ENCODE measurements around the gene TNFSF8. TPM values are rescaled to one million over a fixed set of nuclear protein-coding genes. Genes with fewer than 3 reads are reported as not detected.

TNFSF8 gene
- total RNA-seq, 1 experiment from 2014 or later = not detected

DNA sequence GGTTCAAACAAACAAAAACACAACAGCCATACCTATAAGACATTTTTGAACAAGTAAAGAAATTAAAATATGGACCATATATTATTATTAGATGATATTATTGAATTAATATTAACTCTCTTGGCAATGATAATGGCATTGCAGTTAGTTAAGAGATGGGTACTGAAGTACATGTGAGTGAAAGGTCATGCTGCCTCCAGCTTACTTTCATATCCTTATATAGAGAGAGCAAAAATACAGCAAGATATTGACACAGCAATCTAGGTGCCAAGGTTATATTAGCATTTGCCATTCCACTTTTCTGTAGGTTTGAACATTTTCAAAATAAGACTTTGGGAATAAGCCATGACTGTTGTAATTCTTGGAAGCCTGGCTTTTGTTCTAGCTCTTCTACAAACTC is 6.1 kb downstream of the TNFSF8 start:
- Histone ChIP-seq H3K4me3 (no peak overlapping the region), H3K9me3 (replicated peaks) (no peaks in the 10 kb centered on the region), H3K27me3 (0 out of 2 replicates have a peak, but pooled peaks cover 3% of the 10 kb centered on the region), H3K27ac (no peak overlapping the region), H3K36me3 (no peaks in the 10 kb centered on the region), H3K4me1 (no peaks in the 10 kb centered on the region)
- DNase-seq = no peak

DNA sequence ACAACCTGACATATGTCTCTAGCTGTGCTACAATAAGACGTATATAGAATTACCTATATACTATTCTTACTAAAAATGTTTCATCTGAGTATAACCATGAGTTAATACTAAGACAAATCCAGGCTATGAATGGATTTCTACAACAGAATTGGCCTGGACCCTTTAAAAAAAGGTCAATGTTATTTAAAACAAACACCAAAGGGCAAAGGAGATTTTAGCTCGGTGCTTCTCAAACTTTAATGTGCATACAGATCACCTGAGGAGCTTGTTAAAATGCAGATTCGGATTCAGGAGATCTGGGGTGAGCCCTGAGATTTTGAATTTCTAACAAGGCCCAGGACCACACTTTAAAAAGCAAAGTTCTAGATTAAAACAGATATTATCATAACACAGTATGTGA is 6.5 kb downstream of the TNFSF8 start:
- no peaks in the 10 kb centered on the region for H3K36me3 ChIP-seq
- H3K27me3 ChIP-seq = 0 out of 2 replicates have a peak, but pooled peaks cover 3% of the 10 kb centered on the region
- no peak overlapping the region for H3K4me3 ChIP-seq
- H3K27ac ChIP-seq = no peak overlapping the region
- H3K4me1 ChIP-seq = no peaks in the 10 kb centered on the region
- H3K9me3 ChIP-seq (replicated peaks) = no peaks in the 10 kb centered on the region
- no peak for DNase-seq

DNA sequence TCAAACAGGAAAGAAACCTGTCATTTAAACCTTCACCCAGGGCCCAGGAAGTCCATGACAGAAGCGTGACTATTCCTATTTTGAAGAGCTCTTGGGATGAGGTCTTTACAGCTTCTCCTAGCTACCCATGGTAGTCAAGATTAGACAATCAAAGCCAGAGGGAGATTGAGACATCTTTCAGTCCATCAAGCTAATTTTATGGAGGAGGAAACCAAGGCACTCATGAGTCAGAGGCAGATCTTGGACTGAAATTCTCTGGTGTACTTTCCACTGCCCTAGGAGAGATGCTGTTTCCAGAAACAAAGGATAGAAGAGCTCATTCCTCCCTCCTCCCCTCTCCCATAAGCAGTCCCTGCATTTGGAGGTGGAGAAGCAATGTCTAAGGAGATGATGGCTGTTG is 9.2 kb downstream of the TNFSF8 start:
- DNase-seq = no peak
- no peaks in the 10 kb centered on the region for H3K4me1 ChIP-seq
- no peaks in the 10 kb centered on the region for H3K36me3 ChIP-seq
- H3K27ac ChIP-seq = no peak overlapping the region
- no peaks in the 10 kb centered on the region for H3K27me3 ChIP-seq
- no peaks in the 10 kb centered on the region for H3K9me3 ChIP-seq (replicated peaks)
- H3K4me3 ChIP-seq = no peak overlapping the region

DNA sequence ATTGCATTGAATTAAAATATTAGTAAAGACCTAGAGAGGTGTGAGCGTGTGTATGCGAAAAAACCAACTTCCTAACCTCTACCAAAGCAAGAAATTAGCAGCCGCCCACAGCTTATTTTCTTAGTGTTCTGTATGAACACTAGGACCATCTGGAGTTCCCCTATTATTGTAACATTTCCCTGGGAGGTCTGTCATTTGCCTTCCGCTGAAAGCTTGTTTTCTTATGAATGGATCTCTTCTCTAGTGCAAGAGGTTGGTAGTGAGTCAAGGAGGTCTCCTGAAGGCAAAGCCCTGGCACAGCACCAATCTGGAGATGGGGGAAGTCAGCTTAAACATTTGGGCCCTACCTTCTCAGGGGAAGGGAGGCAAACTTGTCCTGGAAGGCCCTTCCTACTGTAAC is 10.8 kb downstream of the TNFSF8 start:
- H3K4me1 ChIP-seq = no peaks in the 10 kb centered on the region
- no peak overlapping the region for H3K27ac ChIP-seq
- H3K27me3 ChIP-seq = no peaks in the 10 kb centered on the region
- peak in 1 of 2 experiments; percentile 12 for DNase-seq
- H3K4me3 ChIP-seq = no peak overlapping the region
- H3K9me3 ChIP-seq (replicated peaks) = no peaks in the 10 kb centered on the region
- no peaks in the 10 kb centered on the region for H3K36me3 ChIP-seq

DNA sequence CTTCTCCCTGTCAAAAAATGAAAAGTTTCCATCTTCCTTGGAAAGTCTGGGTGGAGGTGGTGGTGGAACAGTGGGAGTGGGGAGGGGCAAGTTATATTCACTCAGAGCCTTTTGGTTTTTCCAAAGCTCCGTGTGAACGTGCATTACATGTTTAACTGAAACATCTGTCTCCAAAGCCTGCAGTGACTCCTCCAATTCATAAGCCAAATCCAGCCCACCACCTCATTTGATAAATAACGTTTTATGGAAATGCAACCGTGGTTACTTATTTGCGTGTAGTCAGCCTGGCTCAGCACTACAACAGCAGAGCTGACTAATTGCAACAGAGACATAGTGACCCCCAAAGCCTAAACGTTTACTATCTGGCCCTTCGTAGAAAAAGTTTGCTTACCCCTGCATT is 13.9 kb downstream of the TNFSF8 start:
- no peak overlapping the region for H3K4me3 ChIP-seq
- no peaks in the 10 kb centered on the region for H3K36me3 ChIP-seq
- H3K27ac ChIP-seq = no peak overlapping the region
- H3K9me3 ChIP-seq (replicated peaks) = no peaks in the 10 kb centered on the region
- H3K4me1 ChIP-seq = no peaks in the 10 kb centered on the region
- H3K27me3 ChIP-seq = no peaks in the 10 kb centered on the region
- DNase-seq = no peak

DNA sequence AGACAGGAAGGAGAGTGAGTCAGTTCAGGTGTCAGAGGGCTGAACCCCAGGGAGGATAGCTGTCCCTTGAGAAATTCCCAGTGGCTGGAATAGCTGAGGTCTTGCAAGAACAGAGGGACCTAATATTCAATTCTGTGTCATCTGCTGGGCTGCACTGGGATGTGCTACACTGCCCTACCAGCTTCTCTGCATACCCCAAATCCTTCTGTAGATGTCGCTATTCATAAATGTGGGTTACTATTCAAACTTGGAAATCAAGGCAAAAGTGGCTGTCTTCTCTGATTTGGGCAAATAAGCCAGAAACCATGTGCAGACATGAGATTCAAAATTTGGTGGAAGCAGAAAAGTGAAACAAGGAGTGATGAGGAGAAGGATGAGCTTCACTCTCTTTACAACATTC is 16.3 kb downstream of the TNFSF8 start:
- Histone ChIP-seq H3K36me3 (no peaks in the 10 kb centered on the region), H3K4me3 (no peak overlapping the region), H3K4me1 (peaks cover 17% of the 10 kb centered on the region), H3K27me3 (no peaks in the 10 kb centered on the region), H3K9me3 (replicated peaks) (no peaks in the 10 kb centered on the region), H3K27ac (no peak overlapping the region)
- DNase-seq = no peak

DNA sequence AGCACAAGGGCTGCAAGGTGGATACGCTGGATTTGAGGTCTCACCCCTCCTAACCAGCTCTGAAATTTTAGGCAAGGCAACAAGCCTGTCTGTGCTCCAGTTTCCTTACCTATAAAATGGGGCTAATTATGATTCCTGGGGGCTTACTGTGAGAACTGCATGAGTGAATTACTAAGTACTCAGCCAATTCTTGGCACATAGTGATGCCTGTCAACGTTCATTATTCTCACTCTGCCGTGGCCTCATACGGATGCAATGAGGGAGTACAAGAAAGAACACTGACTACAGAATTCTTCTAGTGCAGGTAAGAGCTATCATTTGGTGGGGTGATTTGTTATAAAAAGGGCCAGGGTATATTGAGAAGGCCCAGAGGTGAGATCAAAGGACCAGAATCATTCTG is 16.7 kb downstream of the TNFSF8 start:
- Histone ChIP-seq H3K9me3 (replicated peaks) (no peaks in the 10 kb centered on the region), H3K27me3 (no peaks in the 10 kb centered on the region), H3K4me3 (no peak overlapping the region), H3K36me3 (no peaks in the 10 kb centered on the region), H3K27ac (no peak overlapping the region), H3K4me1 (peaks cover 22% of the 10 kb centered on the region)
- no peak for DNase-seq

DNA sequence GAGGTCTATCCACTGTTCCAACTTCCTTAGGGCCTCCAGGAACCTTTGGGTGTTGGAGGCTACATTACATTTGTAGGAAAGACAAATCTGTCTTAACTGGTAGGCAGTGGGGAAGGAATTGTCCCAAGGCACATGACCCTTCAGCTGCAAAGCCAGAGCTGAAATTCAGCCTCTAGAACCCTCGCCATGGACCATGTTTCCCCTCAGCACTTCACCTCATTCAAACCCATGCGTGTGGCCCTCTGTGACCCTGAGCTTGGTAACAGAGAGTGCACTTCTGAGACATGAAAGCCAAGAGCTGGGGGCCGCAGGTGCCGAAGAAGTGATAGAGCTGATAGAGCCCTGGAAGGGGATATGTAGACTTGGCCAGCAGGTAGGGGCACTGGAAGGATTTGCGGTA is 17.2 kb downstream of the TNFSF8 start:
- H3K9me3 ChIP-seq (replicated peaks) = no peaks in the 10 kb centered on the region

DNA sequence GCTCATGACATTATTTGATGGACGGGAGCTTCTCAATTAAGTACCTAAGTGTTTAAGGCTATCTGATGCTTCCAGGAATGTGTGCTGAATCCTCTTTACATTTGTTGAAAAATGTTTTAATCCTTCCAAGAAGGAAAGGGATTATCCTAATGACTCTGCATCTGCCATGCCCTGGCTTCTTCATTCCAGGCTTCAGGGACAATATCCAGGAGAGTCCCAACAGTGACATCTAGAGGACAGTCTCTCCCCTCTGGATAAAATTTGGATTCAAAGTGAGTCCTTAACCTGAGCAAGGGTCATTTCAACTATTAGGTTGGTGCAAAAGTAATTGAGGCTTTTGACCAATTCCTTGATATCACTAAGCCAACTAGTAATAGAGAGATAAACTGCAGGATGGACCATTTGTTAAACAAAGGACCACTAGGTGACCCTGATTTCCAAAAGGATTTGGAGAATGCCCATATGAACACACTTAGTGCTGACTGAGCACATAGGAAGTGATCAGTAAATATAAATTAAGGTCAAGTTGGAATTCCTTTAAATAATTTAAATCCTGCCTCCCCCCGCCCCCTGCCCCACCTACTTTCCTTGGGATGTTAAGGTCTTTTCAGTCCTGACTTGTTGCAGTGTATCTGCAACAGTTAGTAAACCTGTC is 19.1 kb downstream of the TNFSF8 start:
- Histone ChIP-seq H3K27ac (no peak overlapping the region), H3K4me1 (peaks cover 38% of the 10 kb centered on the region), H3K36me3 (no peaks in the 10 kb centered on the region), H3K9me3 (replicated peaks) (no peaks in the 10 kb centered on the region), H3K4me3 (no peak overlapping the region), H3K27me3 (no peaks in the 10 kb centered on the region)
- DNase-seq = peak; percentile 54 to 85

More for the DNA sequence above, 17.2 kb downstream of the TNFSF8 start:
- Histone ChIP-seq H3K36me3 (no peaks in the 10 kb centered on the region), H3K27ac (no peak overlapping the region), H3K27me3 (no peaks in the 10 kb centered on the region), H3K4me3 (no peak overlapping the region), H3K4me1 (peaks cover 27% of the 10 kb centered on the region)
- no peak for DNase-seq

DNA sequence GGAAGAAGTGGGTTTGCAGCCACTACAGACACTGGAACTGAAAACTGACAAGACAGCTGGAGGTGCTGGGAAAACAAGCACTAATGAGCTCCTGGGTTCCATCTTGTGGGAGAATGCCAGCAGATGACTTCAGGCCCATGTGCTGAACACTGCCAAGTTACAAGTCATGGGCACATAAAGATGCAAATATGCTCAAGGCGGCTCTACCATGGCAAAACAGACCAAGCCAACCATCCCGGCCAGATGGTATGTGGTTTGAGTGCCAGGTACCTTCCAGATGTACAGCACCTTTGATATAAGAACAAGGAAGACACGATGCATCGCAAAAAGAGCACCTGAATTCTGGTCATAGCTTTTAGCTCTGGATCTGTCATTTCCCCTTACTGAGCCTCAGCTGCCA is 19.9 kb downstream of the TNFSF8 start:
- Histone ChIP-seq H3K4me3 (no peak overlapping the region), H3K36me3 (no peaks in the 10 kb centered on the region), H3K27ac (no peak overlapping the region), H3K9me3 (replicated peaks) (no peaks in the 10 kb centered on the region), H3K4me1 (peaks cover 38% of the 10 kb centered on the region), H3K27me3 (no peaks in the 10 kb centered on the region)
- DNase-seq = peak; percentile 33 to 64

DNA sequence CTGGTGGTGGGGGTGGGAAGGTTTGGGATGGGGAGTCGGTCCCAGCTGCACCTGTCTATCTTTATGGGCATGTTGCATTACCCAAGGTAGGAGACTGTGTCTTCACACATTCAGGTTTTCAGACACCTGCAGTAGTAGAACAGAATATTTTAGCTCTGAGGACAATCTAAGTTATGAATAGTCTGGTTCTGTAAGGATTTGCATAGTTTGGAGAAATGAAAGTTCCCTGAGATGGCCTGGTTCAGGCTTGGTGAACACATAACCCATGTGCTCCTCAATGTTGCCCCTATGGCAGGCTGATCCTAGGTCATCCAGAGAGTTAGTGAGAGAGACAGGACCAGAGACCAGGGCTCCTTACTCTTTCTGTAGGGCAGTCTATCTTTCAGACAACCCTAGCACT is 20.7 kb downstream of the TNFSF8 start:
- Histone ChIP-seq H3K27me3 (no peaks in the 10 kb centered on the region), H3K4me1 (peaks cover 38% of the 10 kb centered on the region), H3K36me3 (no peaks in the 10 kb centered on the region), H3K9me3 (replicated peaks) (no peaks in the 10 kb centered on the region), H3K4me3 (no peak overlapping the region), H3K27ac (no peak overlapping the region)
- DNase-seq = no peak

DNA sequence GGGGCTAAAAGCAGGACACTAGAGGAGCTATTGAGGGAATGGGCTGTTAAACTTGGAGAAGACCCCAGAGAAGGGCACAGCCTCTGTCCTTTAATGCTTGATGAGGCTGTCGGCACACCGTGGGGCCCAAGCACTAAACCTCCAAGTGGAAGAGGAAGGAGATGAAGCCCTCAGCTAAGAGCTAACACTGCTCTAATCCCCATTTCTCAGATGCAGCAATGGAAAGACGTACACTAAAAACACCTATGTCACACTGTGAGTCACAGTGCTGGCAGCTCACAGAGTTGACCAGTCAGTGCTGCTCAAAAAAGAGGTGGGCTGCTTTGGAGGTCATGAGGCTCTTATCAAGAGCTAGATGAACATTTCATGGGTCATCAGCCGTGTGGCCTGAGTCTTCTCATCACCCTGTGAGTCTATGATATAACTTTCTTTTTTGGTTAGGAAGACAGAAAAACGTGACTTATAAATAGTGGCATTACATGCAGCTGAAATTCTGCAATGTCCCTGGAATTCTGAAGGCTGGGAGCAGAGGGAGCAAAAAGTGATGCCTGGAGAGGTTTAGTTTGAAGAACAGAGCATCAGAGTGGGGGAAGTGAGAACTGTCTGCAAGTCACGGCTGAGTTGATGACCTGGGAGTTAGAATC is 21.5 kb downstream of the TNFSF8 start:
- Histone ChIP-seq H3K27me3 (no peaks in the 10 kb centered on the region), H3K27ac (peak overlapping the region; percentile 36), H3K9me3 (replicated peaks) (no peaks in the 10 kb centered on the region), H3K4me3 (no peak overlapping the region), H3K4me1 (peaks cover 38% of the 10 kb centered on the region), H3K36me3 (no peaks in the 10 kb centered on the region)
- DNase-seq = peak in 1 of 2 experiments; percentile 46

DNA sequence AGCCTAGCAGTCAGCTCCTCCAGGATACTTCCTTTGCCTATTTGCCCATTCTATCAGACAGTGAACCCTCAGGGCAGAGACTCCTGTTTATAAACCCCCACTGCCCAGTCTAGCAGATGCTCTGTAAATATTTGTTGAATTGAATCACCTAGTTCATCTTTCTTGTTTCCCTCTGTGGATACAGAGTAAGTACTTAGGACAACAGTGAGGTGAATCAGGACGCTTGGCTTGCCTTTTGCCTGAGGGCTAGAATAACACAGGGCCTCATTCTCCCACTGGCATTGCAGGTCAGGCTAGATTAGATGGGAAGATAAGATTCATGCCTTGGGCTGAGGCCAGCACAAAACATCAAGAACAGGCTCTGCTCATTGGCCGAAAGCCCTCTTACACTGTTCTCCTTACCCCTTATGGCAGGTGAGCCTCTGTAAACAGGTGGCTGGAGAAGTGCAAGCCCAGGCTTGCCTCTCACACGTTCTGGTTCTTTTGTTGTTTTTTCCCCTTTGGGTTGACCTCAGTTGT is 22.2 kb downstream of the TNFSF8 start:
- Histone ChIP-seq H3K27ac (peak overlapping the region; percentile 36), H3K4me1 (peaks cover 38% of the 10 kb centered on the region), H3K27me3 (no peaks in the 10 kb centered on the region), H3K9me3 (replicated peaks) (no peaks in the 10 kb centered on the region), H3K4me3 (no peak overlapping the region), H3K36me3 (no peaks in the 10 kb centered on the region)
- DNase-seq = peak; percentile 91 to 96

DNA sequence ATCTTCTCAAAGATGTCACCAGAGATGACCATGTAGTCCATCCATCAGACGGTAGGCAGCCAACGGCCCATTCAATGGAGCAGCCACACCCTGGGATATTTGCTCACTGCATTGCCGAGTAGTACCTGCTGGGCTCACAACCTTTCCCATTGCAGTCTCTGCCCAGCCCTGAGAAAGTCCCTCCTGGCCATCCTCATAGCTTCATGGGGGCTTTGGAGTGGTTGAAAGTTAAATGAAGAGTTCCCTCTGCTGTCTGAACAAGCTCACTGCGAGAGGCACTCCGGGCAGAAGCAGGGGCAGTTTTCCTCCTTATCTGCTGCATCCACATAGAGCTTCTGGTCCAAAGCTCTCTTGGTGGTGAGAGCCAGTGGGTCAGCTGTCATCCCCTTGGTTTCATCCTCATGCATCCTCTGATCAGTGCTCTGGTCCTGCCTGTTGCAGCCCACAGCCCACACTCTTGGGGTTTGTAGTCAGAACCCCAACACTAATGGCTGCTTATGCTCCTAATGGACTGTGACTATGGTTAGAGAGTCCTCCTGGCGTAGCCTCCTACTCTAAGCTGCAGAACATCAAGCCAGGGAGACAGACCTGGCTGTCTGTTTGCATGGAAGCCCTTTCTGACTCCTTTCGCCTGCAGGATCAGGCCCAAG is 23.3 kb downstream of the TNFSF8 start:
- peak overlapping the region; percentile 35; the same call in 1 of the 2 replicates for H3K27ac ChIP-seq
- DNase-seq = peak; percentile 60 to 82
- H3K36me3 ChIP-seq = no peaks in the 10 kb centered on the region
- H3K27me3 ChIP-seq = no peaks in the 10 kb centered on the region
- H3K4me1 ChIP-seq = peaks cover 38% of the 10 kb centered on the region
- H3K4me3 ChIP-seq = no peak overlapping the region
- no peaks in the 10 kb centered on the region for H3K9me3 ChIP-seq (replicated peaks)

DNA sequence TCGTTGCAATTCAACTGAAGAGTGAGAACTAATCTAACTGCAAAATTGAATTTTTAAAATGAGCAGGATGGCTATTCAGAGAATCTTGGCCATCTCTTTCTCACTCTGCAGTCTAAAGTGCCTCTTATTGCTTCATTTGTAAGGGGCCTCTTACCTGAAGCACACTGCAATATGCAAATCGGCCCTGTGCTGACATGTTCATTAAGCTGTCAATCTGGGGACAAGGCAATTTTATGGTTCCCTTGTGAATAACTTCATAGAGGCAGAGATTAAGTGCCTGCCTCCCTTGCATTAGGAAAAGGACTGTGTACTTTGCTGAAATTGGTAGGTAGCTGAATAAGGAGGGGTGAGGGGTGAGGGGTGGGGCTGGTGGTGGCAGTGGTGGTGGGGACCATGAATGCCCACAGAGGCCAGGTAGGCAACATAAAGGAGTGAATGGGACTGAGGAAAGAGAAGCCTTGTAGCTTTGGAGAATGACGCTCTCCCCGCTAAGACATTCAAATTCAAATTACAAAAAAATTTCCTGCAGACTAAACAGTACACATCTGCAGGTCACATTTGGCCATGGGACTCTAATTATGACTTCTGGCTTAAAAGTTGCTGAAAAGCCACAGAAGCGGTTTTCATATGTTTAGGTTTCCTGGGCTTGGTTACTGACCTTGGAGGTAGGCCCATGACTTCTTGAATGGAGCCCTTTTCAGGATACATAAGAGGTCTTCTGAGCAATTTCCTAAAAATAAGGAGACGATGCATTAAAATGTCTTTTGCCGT is 25.0 kb downstream of the TNFSF8 start:
- no peaks in the 10 kb centered on the region for H3K9me3 ChIP-seq (replicated peaks)
- H3K27ac ChIP-seq = no peak overlapping the region
- H3K4me1 ChIP-seq = peaks cover 30% of the 10 kb centered on the region
- H3K36me3 ChIP-seq = no peaks in the 10 kb centered on the region
- H3K27me3 ChIP-seq = no peaks in the 10 kb centered on the region
- no peak for DNase-seq
- H3K4me3 ChIP-seq = no peak overlapping the region

Data from SJCRH30 (cell line).